ENCODE data around the gene PAK4. TPM values are rescaled to one million over a fixed set of nuclear protein-coding genes. Genes with fewer than 3 reads are reported as not detected.

The PAK4 gene
- total RNA-seq, 1 experiment from 2014 or later = 10.8 TPM

DNA sequence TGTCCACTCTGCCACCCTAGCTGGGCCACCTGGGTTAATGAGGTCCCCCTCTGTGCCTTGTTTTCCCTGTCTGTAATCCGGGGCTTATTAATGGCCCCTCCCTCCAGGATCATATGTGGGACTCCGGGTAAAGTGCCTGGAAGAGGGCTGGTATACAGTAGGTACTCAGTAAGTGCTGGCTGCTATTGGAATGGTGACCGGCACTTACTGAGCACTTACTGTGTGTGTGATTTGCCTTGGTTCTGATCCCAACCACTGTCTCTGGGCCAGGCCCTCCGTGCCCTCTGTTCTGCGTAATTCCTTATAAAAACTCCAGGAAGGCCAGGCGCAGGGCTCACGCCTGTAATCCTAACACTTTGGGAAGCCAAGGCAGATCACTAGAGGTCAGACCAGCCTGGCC lies 40.3 kb downstream of the PAK4 start:
- DNase-seq (ENCODE audit: low read depth) = no peak

DNA sequence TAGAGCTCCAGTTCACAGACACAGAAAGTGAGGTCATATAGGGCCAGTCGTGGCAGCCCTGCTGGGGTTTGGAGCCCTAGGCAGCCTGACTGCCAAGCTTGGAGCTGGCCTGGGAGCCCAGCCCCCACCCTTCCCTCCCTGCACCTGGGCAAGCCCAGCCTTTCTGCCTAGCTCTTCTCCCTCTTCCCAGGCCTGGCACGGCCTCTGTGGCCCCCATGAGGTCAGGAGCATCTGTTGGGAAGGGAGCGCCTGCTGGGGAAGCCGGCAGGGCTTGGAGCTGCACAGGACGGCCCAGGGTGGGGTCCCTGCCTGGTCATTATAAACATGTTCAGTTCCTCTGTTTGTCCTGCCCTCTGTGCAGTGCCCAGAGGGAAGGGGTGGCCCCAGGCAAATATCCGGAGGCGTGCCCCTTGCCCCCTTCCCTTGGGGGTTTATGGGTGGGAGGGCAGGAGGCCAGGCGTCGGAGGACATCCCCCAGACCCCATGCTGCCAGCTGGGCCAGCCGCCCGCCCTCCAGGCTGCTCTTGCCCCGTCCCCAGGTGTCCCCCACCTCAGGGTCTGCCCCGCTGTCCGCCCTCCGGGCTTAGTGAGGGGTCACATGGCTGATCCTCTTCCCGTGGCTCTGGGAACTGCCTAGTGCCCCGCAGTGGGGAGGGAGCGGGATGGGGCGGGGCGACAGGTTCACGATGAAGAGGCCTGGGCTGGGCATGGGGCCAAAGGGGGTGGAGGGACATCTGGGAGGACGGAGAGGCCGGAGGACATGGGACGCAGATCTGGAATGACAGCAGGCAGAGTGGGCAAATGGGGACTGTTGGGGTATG lies 41.2 kb downstream of the PAK4 start:
- DNase-seq (ENCODE audit: low read depth) = no peak

DNA sequence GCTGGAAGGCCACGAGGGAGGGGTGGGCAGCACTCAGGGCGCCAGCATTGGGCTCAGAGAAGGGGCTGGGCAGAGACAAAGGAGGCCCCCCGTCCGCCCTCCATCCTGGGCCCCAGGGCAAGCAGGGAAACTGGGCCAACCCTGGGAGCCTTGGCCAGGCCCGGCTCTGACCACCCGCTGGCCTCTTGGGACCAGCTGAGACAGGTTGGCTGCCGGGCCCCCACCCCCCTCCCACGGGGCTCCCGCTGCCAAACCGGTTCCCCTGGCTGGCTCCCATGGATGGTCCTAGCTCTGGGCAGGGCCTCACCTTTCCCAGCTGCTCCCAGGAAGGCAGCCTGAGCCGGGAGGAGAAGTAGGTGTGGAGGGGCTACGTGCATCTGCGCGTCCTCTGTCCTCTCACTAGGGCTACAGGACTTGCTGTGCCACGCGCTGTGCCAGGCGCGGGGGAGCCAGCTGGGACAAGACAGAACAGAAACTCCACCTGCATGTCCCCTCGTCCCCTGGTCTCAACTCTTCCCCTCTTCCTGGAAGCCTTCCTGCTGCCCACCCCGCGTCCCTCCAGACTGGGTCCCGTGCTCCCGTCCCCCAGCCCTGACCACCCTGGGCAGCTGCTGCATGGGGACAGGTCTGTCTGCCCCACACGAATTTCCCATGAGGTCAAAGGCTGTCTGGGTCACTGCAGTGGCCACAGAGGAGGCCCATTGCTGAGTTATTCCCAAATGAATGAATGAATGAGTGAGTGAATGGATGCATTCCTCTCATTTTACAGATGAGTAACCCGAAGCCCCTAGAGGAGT lies 42.1 kb downstream of the PAK4 start:
- no peak for DNase-seq (ENCODE audit: low read depth)

DNA sequence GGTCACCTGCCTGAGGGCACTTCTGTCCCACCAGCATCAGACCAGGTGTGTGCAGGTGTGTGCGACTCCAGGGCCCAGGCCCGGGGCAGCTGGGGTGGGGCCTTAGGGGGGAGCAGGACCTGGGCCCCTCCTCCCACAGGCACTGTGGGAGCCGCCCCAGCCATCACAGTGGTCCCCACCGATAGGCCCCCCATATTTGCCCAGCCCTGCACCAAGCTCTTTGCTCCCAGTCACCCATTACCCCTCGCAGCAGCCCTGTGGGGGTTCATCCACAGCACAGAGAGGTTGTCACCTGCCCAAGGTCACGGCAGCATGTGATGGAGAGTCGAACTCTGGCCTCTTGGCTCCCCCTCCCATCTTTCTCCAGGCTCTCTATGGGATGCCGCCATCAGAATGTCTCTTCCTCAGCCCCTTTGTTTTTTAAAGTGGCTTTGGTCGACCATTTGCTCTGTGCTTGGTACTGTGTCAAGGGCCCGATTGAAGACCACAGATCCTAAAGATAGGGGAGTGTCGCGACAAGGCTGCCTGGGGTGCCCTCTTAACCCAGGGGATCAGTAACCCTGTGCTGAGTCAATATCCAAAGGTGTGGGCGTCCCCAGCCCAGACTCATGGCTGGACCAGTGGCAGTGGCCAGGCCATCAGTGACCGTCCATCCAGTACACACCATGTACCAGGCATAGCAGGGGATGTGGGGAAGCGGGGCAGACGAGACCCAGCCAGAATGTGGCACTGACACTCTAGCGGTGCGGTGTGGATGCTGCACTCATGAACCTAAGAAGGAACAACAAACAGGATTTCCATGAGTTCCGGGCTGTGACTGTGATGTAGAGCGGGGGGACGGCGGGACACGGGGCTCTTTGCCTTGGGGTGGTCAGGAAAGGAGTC lies 42.9 kb downstream of the PAK4 start:
- no peak for DNase-seq (ENCODE audit: low read depth)

DNA sequence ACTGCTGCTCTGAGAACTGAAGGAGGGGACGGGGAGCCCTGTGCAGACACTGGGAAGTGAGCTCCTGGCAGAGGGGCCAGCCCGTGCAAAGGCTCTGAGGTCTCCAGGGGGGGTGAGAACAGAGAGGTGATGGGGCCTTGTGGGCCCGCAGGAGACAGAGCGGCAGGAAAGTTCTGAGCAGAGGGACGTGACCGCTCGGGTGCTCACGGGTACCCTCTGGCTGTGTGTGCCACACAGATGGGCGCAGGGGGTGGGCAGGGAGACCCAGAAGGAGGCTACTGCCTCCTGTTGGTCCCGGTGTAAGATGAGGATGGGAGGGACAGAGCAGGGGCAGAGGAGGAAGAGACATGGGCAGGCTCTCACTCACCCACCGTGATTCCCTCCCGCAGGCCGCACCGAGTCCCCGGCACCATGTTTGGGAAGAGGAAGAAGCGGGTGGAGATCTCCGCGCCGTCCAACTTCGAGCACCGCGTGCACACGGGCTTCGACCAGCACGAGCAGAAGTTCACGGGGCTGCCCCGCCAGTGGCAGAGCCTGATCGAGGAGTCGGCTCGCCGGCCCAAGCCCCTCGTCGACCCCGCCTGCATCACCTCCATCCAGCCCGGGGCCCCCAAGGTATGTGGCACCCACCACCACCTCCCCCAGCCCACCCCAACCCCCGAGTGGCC lies 43.7 kb downstream of the PAK4 start:
- no peak for DNase-seq (ENCODE audit: low read depth)

DNA sequence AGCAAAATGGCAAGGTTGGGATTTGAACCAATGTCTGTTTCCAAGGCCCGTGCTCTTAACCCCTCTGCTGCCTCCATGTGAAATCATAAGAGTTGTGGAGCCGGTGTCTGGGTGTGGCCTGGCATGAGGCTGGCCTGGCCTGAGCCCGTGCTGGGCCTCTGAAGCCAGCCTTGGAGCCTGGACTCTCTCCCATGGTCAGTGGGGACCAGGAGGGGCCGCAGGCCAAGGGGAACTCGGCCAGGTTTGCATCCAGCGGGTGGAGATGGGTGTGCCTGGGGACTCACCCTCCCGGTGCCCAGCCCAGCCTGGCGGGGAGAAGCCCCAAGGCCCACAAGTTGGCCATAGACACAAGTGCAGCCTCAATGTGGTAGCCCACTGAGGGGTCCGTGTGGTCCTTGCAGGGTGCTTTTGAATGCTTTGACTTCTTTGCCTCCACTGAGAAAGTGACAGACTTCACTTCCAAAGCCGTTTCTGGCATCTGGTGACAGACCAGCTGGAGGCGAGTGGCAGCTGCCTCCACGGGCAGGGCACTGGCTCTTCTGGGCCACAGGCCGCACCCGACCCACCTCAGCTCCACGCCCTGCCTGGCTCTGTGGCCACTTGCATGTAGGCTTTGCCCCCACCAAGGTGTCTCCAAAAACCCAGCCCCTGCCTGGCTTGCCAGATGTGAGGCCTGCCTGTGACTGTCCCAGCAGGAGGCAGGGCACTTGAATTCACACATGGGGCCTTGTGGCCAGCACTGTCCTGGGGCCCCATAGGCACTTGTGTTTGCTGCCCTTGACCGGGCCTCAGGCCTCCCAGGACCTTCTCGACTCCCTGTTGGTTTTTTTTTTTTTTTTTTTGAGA lies 45.0 kb downstream of the PAK4 start:
- DNase-seq (ENCODE audit: low read depth) = no peak

DNA sequence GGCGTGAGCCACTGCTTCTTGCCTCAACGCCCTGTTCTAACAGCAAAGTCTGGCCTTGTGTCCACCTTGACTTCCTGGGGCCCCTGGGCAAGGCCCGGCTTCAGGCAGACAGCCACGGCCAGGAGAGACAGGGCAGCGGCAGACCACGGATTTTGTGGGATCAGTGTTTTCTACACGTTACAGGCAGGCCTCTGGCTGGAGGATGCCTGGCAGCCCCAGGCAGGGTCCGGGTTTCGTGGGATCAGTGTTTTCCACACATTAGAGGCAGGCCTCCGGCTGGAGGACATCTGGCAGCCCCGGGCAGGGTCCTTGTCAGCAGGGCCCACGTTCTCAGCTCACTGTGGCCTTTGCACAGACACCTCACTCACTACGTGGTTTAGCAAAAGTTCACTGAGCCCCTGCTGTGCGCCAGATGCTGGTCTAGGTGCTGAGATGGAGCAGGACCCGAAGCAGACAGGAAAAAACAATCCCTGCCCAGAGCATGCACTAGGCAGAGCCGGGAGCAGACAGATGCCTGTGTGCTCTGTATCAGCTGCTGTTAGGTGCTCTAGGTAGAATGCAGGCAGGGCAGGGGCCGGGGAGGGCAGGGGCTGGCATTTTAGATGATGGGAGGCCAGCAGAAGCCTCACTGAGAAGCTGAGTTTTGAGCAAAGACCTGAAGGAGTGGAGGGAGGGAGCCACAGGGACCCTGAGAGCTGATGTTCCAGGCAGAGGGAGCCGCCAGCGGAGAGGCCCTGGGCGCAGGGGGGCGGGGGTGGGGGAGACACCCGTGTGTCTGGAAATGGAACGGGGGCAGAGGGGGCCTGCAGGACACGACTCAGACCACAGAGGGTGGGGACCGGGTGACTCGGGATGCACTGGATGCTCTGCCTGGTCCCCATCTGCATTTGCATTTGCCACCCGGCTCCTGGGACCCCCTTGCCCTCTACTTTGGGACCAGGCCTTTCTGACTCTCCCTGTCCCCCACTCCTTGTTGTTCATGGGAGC lies 46.2 kb downstream of the PAK4 start:
- no peak for DNase-seq (ENCODE audit: low read depth)

DNA sequence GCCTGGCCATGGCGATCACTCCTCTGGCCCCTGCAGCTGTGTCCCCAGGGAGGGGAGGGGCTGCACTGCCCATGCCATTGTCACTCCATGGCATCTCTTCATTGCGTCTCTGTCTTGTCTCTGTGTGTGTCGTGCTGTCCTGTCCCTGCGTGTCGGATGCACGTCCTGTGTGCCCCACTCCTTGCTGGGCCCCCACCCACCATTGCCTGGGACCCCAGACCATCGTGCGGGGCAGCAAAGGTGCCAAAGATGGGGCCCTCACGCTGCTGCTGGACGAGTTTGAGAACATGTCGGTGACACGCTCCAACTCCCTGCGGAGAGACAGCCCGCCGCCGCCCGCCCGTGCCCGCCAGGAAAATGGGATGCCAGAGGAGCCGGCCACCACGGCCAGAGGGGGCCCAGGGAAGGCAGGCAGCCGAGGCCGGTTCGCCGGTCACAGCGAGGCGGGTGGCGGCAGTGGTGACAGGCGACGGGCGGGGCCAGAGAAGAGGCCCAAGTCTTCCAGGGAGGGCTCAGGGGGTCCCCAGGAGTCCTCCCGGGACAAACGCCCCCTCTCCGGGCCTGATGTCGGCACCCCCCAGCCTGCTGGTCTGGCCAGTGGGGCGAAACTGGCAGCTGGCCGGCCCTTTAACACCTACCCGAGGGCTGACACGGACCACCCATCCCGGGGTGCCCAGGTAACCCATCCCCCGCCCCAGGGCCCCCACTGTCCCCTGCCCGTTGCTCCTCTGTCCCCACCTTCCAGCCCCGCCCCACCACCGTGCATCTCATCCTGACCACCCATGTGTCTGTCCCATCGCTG lies 47.3 kb downstream of the PAK4 start:
- DNase-seq (ENCODE audit: low read depth) = no peak

DNA sequence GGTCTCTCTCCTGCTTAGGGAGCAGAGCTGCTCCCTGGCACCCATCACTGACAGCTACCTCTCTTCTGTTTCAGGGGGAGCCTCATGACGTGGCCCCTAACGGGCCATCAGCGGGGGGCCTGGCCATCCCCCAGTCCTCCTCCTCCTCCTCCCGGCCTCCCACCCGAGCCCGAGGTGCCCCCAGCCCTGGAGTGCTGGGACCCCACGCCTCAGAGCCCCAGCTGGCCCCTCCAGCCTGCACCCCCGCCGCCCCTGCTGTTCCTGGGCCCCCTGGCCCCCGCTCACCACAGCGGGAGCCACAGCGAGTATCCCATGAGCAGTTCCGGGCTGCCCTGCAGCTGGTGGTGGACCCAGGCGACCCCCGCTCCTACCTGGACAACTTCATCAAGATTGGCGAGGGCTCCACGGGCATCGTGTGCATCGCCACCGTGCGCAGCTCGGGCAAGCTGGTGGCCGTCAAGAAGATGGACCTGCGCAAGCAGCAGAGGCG lies 48.0 kb downstream of the PAK4 start:
- DNase-seq (ENCODE audit: low read depth) = no peak

DNA sequence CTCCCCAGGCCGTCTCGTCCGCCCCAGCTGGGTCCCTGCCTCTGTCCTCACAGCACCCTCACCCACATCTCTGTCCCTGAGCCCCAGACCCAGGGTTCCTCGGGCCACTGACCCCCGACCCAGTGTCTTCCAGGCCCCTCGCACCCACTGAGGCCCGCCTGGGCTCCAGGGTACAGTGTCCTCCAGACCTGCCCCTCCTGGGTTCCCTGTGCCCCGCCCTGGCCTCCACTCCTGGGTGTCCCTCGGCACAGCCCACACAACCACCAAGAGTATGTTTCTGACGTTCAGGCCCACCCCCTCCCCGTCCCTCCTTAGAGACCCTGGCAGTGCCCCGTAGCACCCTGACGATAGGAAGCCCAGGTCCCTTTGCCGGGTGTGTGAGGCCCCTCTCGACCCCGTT lies 48.6 kb downstream of the PAK4 start:
- DNase-seq (ENCODE audit: low read depth) = no peak

DNA sequence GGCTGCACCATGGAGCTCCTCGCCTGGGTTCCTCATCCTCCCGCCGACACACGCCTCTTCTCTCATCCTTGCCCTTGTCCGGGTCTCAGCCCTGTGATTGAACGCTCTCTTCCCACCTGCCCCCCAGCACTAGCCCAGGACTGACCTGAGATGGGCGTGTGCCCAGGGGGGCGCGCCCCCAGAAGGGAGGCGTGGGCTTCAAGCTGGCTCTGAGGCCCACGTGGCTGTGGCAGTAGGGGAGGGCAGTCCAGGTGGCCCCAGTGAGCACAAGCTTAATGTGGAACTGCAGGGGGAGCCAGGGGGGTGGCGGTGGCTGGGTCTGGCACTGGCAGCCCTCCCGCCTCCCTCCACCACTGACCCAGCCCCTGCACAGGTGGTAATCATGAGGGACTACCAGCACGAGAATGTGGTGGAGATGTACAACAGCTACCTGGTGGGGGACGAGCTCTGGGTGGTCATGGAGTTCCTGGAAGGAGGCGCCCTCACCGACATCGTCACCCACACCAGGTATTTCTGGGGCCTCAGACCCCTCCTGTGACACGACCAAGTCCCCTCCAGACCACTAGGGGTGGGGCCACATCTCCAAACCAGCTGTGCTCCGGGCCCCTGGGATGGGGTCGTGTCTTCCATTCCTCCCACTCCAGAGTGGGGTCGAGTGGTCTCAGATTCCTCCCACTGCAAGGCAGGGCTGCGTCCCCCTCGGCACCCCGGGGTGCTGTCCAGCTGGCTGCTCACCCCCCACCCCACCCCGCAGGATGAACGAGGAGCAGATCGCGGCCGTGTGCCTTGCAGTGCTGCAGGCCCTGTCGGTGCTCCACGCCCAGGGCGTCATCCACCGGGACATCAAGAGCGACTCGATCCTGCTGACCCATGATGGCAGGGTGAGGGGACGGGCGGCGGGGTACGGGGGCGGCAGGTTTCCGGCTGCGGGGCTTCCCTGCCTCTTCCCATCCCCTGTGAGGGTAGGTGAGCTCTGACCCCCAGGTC lies 49.3 kb downstream of the PAK4 start:
- no peak for DNase-seq (ENCODE audit: low read depth)

DNA sequence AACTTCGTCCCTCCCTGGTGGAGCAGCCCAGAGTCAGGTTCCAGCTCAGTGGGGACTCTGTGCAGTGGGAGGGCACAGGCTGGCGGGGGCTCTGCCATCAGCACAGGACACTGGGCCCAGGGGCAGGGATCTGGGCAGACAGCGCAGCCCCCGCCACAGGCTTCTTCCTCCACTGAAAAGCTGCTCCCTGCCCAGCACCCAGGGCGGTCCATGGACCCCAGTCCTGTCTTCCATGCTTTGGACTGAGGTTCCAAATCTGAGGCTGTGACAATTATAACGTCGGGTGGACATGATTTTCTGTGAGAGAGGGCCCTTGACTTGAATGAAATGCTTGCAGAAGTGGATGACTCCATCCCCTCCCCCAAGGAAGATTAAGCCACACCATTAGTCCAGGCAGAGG lies 50.0 kb downstream of the PAK4 start:
- DNase-seq (ENCODE audit: low read depth) = no peak

DNA sequence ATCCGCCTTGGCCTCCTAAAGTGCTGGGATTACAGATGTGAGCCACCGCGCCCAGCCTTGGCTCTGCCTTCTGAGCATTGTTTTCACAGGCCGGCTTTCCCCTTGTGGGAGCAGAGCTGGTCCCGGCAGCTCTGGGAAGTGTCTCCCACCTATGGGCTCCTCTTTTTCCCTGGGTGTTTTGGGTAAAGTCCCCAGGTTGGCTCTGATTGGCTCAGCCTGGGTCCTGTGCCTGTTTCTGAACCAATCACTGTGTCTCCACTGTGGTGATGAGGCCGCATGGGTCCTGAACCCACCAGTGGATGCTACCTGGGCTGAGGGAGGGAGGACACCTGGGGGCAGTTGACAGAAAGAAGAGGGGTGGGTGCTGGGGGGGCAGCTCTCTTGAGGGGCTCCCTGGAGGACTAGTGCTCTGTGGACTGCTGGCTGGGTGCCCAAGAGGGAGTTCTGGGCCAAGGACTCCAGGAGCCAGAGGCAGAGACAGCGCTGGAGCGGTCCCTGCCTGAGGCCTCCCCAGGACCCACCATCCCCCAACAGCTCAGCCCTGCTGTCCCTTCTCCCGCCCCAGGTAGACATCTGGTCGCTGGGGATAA lies 51.6 kb downstream of the PAK4 start:
- DNase-seq (ENCODE audit: low read depth) = no peak

DNA sequence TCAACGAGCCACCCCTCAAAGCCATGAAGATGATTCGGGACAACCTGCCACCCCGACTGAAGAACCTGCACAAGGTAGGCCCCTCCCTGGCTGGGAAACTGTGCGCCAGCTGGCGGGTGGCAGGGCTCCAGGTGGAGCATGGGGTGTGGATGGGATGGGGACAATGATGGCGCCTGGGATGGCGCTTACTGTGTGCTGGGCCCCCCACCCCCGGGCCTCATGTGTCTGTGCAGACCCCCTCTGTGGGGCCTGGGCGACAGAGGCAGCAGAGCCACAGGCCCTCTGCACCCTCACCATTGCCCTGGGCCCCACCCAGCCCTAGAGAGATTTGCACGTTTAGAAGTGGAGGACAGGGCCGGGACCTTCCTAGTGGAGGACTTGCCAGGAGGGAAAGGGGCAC lies 52.1 kb downstream of the PAK4 start:
- DNase-seq (ENCODE audit: low read depth) = no peak

DNA sequence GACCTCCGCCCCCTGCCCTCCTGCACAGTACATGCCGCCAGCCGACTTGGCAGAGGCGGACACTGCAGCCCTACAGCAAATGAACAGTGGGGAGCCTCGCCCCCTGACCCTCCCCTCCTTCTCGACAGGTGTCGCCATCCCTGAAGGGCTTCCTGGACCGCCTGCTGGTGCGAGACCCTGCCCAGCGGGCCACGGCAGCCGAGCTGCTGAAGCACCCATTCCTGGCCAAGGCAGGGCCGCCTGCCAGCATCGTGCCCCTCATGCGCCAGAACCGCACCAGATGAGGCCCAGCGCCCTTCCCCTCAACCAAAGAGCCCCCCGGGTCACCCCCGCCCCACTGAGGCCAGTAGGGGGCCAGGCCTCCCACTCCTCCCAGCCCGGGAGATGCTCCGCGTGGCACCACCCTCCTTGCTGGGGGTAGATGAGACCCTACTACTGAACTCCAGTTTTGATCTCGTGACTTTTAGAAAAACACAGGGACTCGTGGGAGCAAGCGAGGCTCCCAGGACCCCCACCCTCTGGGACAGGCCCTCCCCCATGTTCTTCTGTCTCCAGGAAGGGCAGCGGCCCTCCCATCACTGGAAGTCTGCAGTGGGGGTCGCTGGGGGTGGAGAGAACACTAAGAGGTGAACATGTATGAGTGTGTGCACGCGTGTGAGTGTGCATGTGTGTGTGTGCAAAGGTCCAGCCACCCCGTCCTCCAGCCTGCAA lies 52.9 kb downstream of the PAK4 start:
- no peak for DNase-seq (ENCODE audit: low read depth)

DNA sequence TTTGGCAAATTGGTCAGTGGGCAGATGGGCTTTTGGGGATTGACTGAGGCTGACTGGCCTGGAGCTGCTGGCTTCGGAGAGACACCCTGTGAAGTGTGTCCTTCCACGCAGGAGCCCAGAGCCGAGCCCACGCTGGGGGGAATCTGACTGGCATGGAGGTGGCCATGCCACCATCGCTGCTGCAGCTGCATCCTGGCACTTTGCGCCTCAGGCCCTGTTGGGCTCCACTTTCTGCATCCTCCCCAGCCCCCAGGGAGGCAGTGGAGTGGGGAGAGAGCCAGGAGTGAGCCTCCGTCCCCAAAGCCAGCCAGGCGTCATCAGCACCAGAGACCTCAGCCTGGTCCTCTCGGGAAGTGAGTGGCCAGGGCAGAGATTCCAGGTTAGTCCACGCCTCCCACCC lies 54.2 kb downstream of the PAK4 start:
- DNase-seq (ENCODE audit: low read depth) = no peak

Data from LHCN-M2 (cell line).